Activated B cell treated with CpG ODN at 0.5 μM for 24 hours (primary cell): Measurements from ENCODE around the gene JMJD1C. TPM values are rescaled to one million over a fixed set of nuclear protein-coding genes. Genes with fewer than 3 reads are reported as not detected.

Experiments
- ATAC-seq: fragments of 200-7000 bp; cut with Tn5 transposase; one replicate; pipeline ENCODE4 v1.10.0; 2021; ENCODE audit warnings: low read depth, mild to moderate bottlenecking, moderate library complexity
- CTCF ChIA-PET: fragments of 350-600 bp; sonication (Branson Sonifier 250); formaldehyde crosslinking; loops from one replicate; lab custom pipeline; 2021; ENCODE audit warnings: antibody characterized with exemption; lab: Charles Lee
- POLR2A ChIA-PET: fragments of 350-600 bp; sonication (Branson Sonifier 250); formaldehyde crosslinking; loops from one replicate; lab custom pipeline; 2021; ENCODE audit warnings: antibody characterized with exemption; lab: Charles Lee
- DNase-seq: peaks from one replicate; pipeline ENCODE4 v3.0.0; 2022
- H3K27ac Mint-ChIP-seq: one replicate; pipeline ENCODE4 v1.8.0; 2020; ENCODE audit warnings: mixed read lengths
- H3K27me3 Mint-ChIP-seq: one replicate; pipeline ENCODE4 v1.8.0; 2021; ENCODE audit warnings: mixed read lengths
- H3K36me3 Mint-ChIP-seq: one replicate; pipeline ENCODE4 v1.8.0; 2021; ENCODE audit warnings: low read depth, mixed read lengths
- H3K4me1 Mint-ChIP-seq: one replicate; pipeline ENCODE4 v1.8.0; 2021; ENCODE audit warnings: mixed read lengths
- H3K4me3 Mint-ChIP-seq: one replicate; pipeline ENCODE4 v1.8.0; 2020; ENCODE audit warnings: mild to moderate bottlenecking, mixed read lengths
- H3K9me3 Mint-ChIP-seq: one replicate; pipeline ENCODE4 v1.8.0; 2020; ENCODE audit warnings: mixed read lengths
- intact Hi-C: fragments of 100-400 bp; cut with micrococcal nuclease; formaldehyde crosslinking; loops from one replicate; pipeline ENCODE4 v1.15.1; 2024
- total RNA-seq: library from RNA; stranded (reverse); gene quantifications from 2 replicates; pipeline ENCODE4 v1.2.3, GENCODE V29; 2022
- TF ChIP-seq, protein P1 (sequence below): fragments of 200-600 bp; IDR thresholded peaks from one replicate; pipeline ENCODE4 v1.8.0; 2022; ENCODE audit warnings: antibody characterized with exemption, mild to moderate bottlenecking

JMJD1C gene
- total RNA-seq, 1 donor from 2014 or later, result 176 TPM

DNA sequence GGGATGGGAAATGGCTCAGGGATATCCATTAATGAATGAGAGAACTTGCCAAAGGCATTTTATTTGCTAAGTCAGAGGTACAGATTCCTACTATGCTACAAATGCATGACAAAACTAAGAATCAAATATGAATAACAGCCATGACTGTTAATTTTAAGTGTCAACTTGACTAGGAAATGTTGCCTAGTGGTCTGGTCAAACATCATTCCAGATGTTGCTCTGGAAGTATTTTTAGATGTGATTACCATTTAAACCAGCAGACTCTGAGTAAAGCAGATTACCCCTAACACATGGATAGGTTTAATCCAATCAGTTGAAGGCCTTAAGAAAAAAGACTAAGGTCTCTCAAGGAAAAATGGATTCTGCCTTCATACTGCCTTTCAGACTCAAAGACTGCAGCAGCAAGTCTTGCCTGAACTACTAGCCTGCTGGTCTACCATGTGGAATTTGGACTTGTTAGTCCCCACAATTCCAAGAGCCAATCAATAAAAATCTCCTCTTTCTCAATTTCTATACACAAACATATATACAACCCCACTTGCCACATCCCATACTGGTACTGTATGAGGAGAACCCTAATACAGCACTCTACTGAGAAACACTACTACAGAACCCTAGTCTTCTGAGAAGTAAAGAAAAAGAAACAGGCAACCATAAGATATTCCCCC lies 213.5 kb downstream of the JMJD1C start:
- ChIA-PET POLR2A (interaction anchor here (0.5 to 1.5 kb wide), 5 partner anchors 11 to 93 kb away, joined by 3 to 8 read pairs (median 5); no protein-coding TSS in a partner anchor), CTCF (no interaction called here)
- Mint-ChIP-seq H3K27me3 (no peaks in the 10 kb centered on the region), H3K4me3 (no peak overlapping the region), H3K4me1 (peaks cover 78% of the 10 kb centered on the region), H3K9me3 (no peaks in the 10 kb centered on the region), H3K36me3 (peaks cover 58% of the 10 kb centered on the region), H3K27ac (peak overlapping the region; percentile 43)
- intact Hi-C loops, result loop anchor here (1.0 kb wide), 1 partner anchor 10 kb away; no protein-coding TSS in a partner anchor
- no peak for DNase-seq
- TF ChIP-seq, protein P1, sequence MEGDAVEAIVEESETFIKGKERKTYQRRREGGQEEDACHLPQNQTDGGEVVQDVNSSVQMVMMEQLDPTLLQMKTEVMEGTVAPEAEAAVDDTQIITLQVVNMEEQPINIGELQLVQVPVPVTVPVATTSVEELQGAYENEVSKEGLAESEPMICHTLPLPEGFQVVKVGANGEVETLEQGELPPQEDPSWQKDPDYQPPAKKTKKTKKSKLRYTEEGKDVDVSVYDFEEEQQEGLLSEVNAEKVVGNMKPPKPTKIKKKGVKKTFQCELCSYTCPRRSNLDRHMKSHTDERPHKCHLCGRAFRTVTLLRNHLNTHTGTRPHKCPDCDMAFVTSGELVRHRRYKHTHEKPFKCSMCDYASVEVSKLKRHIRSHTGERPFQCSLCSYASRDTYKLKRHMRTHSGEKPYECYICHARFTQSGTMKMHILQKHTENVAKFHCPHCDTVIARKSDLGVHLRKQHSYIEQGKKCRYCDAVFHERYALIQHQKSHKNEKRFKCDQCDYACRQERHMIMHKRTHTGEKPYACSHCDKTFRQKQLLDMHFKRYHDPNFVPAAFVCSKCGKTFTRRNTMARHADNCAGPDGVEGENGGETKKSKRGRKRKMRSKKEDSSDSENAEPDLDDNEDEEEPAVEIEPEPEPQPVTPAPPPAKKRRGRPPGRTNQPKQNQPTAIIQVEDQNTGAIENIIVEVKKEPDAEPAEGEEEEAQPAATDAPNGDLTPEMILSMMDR, result no peak
- ATAC-seq, result no peak

DNA sequence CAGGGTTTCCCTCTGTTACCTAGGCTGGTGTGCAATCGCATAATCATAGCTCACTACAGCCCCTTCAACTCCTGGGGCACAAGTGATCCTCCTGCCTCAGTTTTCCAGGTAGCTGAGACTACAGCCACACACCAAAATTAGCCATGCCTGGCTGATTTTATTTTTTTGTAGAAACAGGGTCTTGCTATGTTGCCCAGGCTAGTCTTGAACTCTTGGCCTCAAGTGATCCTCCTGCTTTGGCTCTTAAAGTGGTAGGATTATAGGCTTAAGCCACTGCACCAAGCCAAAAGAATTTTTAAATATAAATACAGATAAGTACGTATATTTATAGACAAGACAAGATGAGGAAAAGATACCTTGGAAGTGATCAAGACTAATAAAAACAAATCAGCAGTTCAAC lies 215.7 kb downstream of the JMJD1C start:
- Mint-ChIP-seq H3K27me3 (no peaks in the 10 kb centered on the region), H3K4me1 (peaks cover 79% of the 10 kb centered on the region), H3K36me3 (peaks cover 62% of the 10 kb centered on the region), H3K4me3 (no peak overlapping the region), H3K9me3 (peaks cover 8% of the 10 kb centered on the region), H3K27ac (no peak overlapping the region)
- ChIA-PET POLR2A (no interaction called here), CTCF (no interaction called here)
- TF ChIP-seq, protein P1, result no peak
- ATAC-seq (no peak), DNase-seq (no peak)
- intact Hi-C loops, result no loop called here

DNA sequence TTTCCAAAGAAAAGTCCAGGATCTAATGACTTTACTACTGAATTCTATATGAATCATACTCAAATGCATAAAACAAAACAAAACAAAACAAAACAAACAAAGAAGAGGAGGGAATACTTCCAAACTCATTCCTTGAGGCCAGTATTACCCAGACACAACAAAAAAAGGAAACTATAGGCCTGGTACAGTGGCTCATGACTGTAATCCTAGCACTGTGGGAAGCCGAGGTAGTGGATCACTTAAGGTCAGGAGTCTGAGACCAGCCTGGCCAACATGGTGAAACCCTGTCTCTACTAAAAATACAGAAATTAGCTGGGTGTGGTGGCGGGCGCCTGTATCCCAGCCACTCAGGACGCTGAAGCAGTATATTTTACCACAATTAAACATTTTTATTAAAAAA lies 218.0 kb downstream of the JMJD1C start:
- Mint-ChIP-seq H3K27me3 (no peaks in the 10 kb centered on the region), H3K4me1 (peaks cover 79% of the 10 kb centered on the region), H3K36me3 (peaks cover 55% of the 10 kb centered on the region), H3K9me3 (peaks cover 8% of the 10 kb centered on the region), H3K27ac (no peak overlapping the region), H3K4me3 (no peak overlapping the region)
- ChIA-PET CTCF (no interaction called here), POLR2A (interaction anchor here (0.8 to 1.0 kb wide), 2 partner anchors 15 to 21 kb away, joined by 3 to 7 read pairs; no protein-coding TSS in a partner anchor)
- TF ChIP-seq, protein P1, result no peak
- DNase-seq, result no peak
- intact Hi-C loops, result loop anchor here (1.0 kb wide), 1 partner anchor 9 kb away; no protein-coding TSS in a partner anchor
- ATAC-seq, result no peak

DNA sequence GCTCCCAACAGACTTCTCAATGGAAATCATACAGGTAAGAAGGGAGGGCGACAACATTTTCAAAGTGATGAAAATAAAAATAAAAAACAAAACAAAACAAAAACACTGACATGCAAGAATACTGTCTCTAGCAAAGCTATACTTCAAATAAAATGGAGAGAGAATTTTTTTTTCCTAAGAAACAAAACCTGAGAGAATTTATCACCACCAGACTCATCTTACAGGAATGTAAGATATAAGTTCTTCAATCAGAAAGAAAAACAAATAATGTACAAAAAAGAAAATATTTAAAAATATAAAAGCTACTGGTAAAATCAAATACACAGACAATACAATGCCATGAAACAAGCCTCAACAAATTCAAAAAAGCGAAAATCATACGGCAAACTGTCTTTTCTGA lies 219.4 kb downstream of the JMJD1C start:
- CTCF ChIA-PET, result no interaction called here
- POLR2A ChIA-PET, result interaction anchor here (2.2 kb wide), 1 partner anchor 8 kb away, joined by 9 read pairs; no protein-coding TSS in a partner anchor
- TF ChIP-seq, protein P1, result no peak
- Mint-ChIP-seq H3K36me3 (peaks cover 45% of the 10 kb centered on the region), H3K27ac (peak overlapping the region; percentile 24), H3K4me3 (no peak overlapping the region), H3K4me1 (peaks cover 78% of the 10 kb centered on the region), H3K9me3 (peaks cover 8% of the 10 kb centered on the region), H3K27me3 (no peaks in the 10 kb centered on the region)
- DNase-seq (no peak), ATAC-seq (no peak)
- intact Hi-C loops, result no loop called here

DNA sequence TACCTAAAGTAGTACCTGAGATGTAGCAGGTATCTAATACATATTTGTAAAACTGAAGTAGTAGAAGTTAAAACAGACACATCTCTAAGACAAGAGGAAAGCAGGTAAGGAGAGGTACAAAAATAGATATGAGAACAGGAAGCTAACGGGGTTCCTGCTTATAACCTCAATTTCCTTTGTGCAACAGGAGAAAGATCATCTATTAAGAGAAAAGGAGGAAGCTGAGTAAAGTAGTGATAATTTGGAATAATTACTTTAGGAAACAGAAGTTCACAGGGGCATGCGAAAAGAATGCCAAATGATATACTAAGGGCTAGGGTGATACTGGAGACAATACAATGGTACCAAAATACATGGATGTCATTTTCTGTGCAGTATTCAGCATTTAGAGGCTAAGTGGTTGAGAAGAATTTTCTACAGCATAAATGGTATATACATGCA lies 223.9 kb downstream of the JMJD1C start:
- peak overlapping the region; percentile 74 for H3K27ac Mint-ChIP-seq
- H3K9me3 Mint-ChIP-seq, result peaks cover 8% of the 10 kb centered on the region
- ChIA-PET CTCF (no interaction called here), POLR2A (interaction anchor here (0.6 to 2.3 kb wide), 5 partner anchors 12 to 27 kb away, joined by 3 to 9 read pairs (median 4); no protein-coding TSS in a partner anchor)
- peaks cover 38% of the 10 kb centered on the region for H3K36me3 Mint-ChIP-seq
- H3K27me3 Mint-ChIP-seq, result no peaks in the 10 kb centered on the region
- TF ChIP-seq, protein P1, result no peak
- DNase-seq, result no peak
- peak; percentile 23 for ATAC-seq
- peak overlapping the region; percentile 29 for H3K4me3 Mint-ChIP-seq
- H3K4me1 Mint-ChIP-seq, result peaks cover 87% of the 10 kb centered on the region
- intact Hi-C loops, result loop anchor here (1.0 to 2.0 kb wide), 2 partner anchors 10 to 19 kb away; no protein-coding TSS in a partner anchor
